Loucy (cell line): Measurements from ENCODE around the gene CFAP97.

Experiments
- H2AFZ ChIP-seq: fragments of 200-600 bp; sonication (generic); 2 replicates; pipeline ENCODE4 v1.6.0; 2016; ENCODE audit warnings: antibody characterized with exemption, mild to moderate bottlenecking, low read length, moderate library complexity
- H3F3A ChIP-seq: fragments of 200-600 bp; 2 replicates; pipeline ENCODE4 v1.6.0; 2016; ENCODE audit warnings: antibody characterized with exemption, low read depth, mild to moderate bottlenecking
- H3K27me3 ChIP-seq: fragments of 200-600 bp; sonication (generic); 2 replicates; pipeline ENCODE4 v1.6.1; 2014; ENCODE audit warnings: low read length, mild to moderate bottlenecking; ENCODE audit not compliant: insufficient read depth, poor library complexity, severe bottlenecking
- H3K36me3 ChIP-seq: fragments of 200-600 bp; sonication (generic); 2 replicates; pipeline ENCODE4 v1.6.1; 2016; ENCODE audit warnings: low read length; ENCODE audit not compliant: insufficient read depth
- H3K4me1 ChIP-seq: fragments of 200-600 bp; sonication (generic); 2 replicates; pipeline ENCODE4 v1.5.1; 2014; ENCODE audit warnings: low read length, mild to moderate bottlenecking; ENCODE audit not compliant: insufficient read depth, poor library complexity, severe bottlenecking
- H3K4me2 ChIP-seq: fragments of 200-600 bp; sonication (generic); 2 replicates; pipeline ENCODE4 v1.6.0; 2014; ENCODE audit warnings: antibody characterized with exemption, low read length, low read depth, mild to moderate bottlenecking; ENCODE audit not compliant: poor library complexity, severe bottlenecking
- H3K4me3 ChIP-seq: fragments of 200-600 bp; sonication (generic); 2 replicates; pipeline ENCODE4 v1.5.1; 2014; ENCODE audit warnings: low read length, mild to moderate bottlenecking, mixed read lengths; ENCODE audit not compliant: poor library complexity, severe bottlenecking
- H3K79me2 ChIP-seq: fragments of 200-600 bp; sonication (generic); 2 replicates; pipeline ENCODE4 v1.6.1; 2014; ENCODE audit warnings: low read length; ENCODE audit not compliant: insufficient read depth
- H3K9ac ChIP-seq: fragments of 200-600 bp; sonication (generic); 2 replicates; pipeline ENCODE4 v1.6.0; 2014; ENCODE audit warnings: mild to moderate bottlenecking, low read depth, low read length, moderate library complexity; ENCODE audit not compliant: poor library complexity, severe bottlenecking
- H3K9me2 ChIP-seq: fragments of 200-600 bp; sonication (generic); replicated peaks from 2 replicates; pipeline ENCODE4 v1.6.1; 2016; ENCODE audit warnings: low read depth, low read length, mixed read lengths
- H3K9me3 ChIP-seq: fragments of 200-600 bp; sonication (generic); 2 replicates; pipeline ENCODE4 v1.6.1; 2014; ENCODE audit warnings: mild to moderate bottlenecking, antibody characterized with exemption, low read length, low read depth; ENCODE audit not compliant: insufficient read depth
- H4K20me1 ChIP-seq: fragments of 200-600 bp; sonication (generic); 2 replicates; pipeline ENCODE4 v1.6.0; 2014; ENCODE audit warnings: antibody characterized with exemption, low read length, mild to moderate bottlenecking; ENCODE audit not compliant: insufficient read depth, poor library complexity, severe bottlenecking
- CTCF ChIP-seq: fragments of 200-600 bp; sonication (generic); conservative IDR thresholded peaks from 2 replicates; pipeline ENCODE4 v1.5.1; 2014; ENCODE audit warnings: mild to moderate bottlenecking, antibody characterized with exemption, low read length
- EZH2phosphoT487 ChIP-seq: fragments of 200-600 bp; IDR thresholded peaks from 2 replicates; pipeline ENCODE4 v1.6.1; 2018; ENCODE audit warnings: antibody characterized with exemption, mild to moderate bottlenecking, moderate library complexity, borderline replicate concordance

Gene CFAP97

DNA sequence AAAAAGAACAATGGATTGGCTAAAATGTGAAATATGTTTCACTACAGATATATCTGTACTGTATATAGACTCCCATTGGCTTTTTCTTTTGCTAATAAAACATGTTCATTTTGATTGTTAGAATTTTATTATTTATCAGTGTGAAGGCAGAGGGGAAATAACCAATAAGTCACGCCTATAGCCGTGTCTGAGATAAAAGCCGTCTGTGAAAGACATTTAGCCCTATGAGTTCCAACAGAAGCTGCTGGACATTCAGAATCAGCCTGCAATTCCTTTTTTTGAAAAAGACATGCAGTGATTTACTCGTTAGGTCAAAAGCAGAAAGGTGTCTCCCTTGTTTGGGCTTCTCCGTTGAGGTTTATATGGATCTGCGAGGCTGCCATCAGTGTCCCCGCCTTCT lies 84.9 kb downstream of the CFAP97 start:
- H3K4me1 ChIP-seq, result no peaks in the 10 kb centered on the region
- no peaks in the 10 kb centered on the region for H3K79me2 ChIP-seq
- H3K4me3 ChIP-seq, result no peak overlapping the region
- no peak for TF ChIP-seq CTCF
- TF ChIP-seq EZH2phosphoT487, result no peak
- no peak overlapping the region for H3K9ac ChIP-seq
- no peak overlapping the region for H2AFZ ChIP-seq
- H3K4me2 ChIP-seq, result no peak overlapping the region
- no peaks in the 10 kb centered on the region for H4K20me1 ChIP-seq
- H3F3A ChIP-seq, result no peaks in the 10 kb centered on the region
- H3K9me3 ChIP-seq, result no peaks in the 10 kb centered on the region
- H3K27me3 ChIP-seq, result peaks cover 10% of the 10 kb centered on the region
- H3K36me3 ChIP-seq, result no peaks in the 10 kb centered on the region
- H3K9me2 ChIP-seq, result no peaks in the 10 kb centered on the region

DNA sequence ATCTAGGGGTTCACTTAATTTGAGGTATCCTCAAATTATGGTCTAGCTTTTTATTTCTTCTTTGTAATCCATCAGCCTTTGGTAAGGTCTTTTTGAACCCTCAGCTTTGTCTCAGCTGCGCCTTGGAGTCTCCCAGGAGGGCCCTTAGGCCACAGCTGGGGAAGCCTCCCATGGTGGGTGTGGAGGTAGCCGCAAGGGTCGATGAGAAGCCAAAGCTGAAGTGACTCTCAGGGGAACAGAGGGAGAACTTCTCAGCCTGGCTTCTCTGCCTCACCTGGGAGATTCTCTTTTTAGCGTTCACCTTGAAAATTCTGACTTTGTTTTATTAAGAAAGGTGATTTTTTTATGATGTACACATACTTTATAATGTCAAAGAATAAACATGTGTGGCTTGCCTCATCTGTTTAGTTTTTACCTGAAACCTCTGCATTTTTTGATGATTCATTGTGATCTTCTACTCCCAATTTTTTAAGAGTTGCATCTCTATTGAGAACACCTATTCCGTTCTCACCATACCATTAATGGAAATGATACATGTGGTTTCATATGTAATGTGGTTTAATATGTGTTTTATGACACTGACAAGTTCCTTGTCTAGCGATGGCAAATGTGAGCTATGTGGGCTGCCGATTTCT lies 86.4 kb downstream of the CFAP97 start:
- no peak overlapping the region for H3K4me2 ChIP-seq
- no peak overlapping the region for H3K9ac ChIP-seq
- H3K79me2 ChIP-seq, result no peaks in the 10 kb centered on the region
- no peak overlapping the region for H3K4me3 ChIP-seq
- H3K9me2 ChIP-seq, result no peaks in the 10 kb centered on the region
- H2AFZ ChIP-seq, result no peak overlapping the region
- H4K20me1 ChIP-seq, result no peaks in the 10 kb centered on the region
- no peaks in the 10 kb centered on the region for H3K36me3 ChIP-seq
- H3F3A ChIP-seq, result no peaks in the 10 kb centered on the region
- no peaks in the 10 kb centered on the region for H3K9me3 ChIP-seq
- peaks cover 10% of the 10 kb centered on the region for H3K27me3 ChIP-seq
- H3K4me1 ChIP-seq, result no peaks in the 10 kb centered on the region
- TF ChIP-seq CTCF, result no peak
- TF ChIP-seq EZH2phosphoT487, result no peak

- Histone ChIP-seq H3K4me3 (no peak overlapping the region), H3K36me3 (no peaks in the 10 kb centered on the region), H2AFZ (no peak overlapping the region), H3K9me2 (no peaks in the 10 kb centered on the region), H3K9ac (no peak overlapping the region), H3K4me1 (no peaks in the 10 kb centered on the region), H3K4me2 (no peak overlapping the region), H4K20me1 (no peaks in the 10 kb centered on the region), H3K9me3 (no peaks in the 10 kb centered on the region), H3K27me3 (peaks cover 10% of the 10 kb centered on the region), H3F3A (no peaks in the 10 kb centered on the region), H3K79me2 (no peaks in the 10 kb centered on the region)
- no peak for TF ChIP-seq EZH2phosphoT487
- no peak for TF ChIP-seq CTCF
Observed at GRCh38 chr4:185115827-185116232, 88.0 kb downstream of the CFAP97 start.
